Breast epithelium (tissue), 3 donors: ENCODE data around the gene GOLGA8A.
"Not testable (repeated sequence)": the region's sequence is repeated elsewhere in the genome, so short reads cannot be mapped to it uniquely, and the experiment has no call there.

ENCODE experiments used
- POLR2A ChIP-seq: fragments of 450-650 bp; IDR thresholded peaks from one replicate; pipeline ENCODE4 v1.6.1; 2016; ENCODE audit warnings: antibody characterized with exemption, mild to moderate bottlenecking, moderate library complexity
- TF ChIP-seq, protein P1 (sequence below), 3 donors: fragments of 450-650 bp; IDR thresholded peaks; one replicate each; pipeline ENCODE4 v1.5.1; 2016 to 2017; ENCODE audit warnings: antibody characterized with exemption in 3 of 3, mild to moderate bottlenecking in 3 of 3, moderate library complexity in 3 of 3

DNA sequence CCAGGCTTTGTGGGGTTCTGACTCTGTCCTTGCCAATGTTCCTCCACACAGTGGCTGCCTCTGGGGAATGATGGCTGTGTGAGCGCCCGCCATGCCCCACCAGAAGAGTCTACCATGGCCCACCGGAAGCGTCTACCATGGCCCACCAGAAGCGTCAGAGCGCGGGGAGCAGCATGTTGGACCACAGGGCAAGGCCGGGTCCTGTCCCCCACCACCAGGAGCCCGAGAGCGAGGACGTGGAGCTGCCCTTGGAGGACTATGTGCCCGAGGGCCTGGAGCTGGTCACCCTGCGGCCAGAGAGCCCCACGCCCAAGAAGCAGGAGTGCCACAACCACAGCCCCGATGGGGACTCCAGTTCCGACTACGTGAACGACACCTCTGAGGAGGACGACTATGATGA, 28.1 kb downstream of the GOLGA8A start:
- TF ChIP-seq POLR2A: not testable (repeated sequence)
- TF ChIP-seq, protein P1, sequence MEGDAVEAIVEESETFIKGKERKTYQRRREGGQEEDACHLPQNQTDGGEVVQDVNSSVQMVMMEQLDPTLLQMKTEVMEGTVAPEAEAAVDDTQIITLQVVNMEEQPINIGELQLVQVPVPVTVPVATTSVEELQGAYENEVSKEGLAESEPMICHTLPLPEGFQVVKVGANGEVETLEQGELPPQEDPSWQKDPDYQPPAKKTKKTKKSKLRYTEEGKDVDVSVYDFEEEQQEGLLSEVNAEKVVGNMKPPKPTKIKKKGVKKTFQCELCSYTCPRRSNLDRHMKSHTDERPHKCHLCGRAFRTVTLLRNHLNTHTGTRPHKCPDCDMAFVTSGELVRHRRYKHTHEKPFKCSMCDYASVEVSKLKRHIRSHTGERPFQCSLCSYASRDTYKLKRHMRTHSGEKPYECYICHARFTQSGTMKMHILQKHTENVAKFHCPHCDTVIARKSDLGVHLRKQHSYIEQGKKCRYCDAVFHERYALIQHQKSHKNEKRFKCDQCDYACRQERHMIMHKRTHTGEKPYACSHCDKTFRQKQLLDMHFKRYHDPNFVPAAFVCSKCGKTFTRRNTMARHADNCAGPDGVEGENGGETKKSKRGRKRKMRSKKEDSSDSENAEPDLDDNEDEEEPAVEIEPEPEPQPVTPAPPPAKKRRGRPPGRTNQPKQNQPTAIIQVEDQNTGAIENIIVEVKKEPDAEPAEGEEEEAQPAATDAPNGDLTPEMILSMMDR (IDR thresholded peaks at IDR 0.05): not testable (repeated sequence)
